GM19467 (cell line): ENCODE measurements around the gene FHOD3.

Experiments used
- ATAC-seq: cut with Tn5 transposase; IDR thresholded peaks from one replicate; pipeline ENCODE4 v1.9.1; 2021; ENCODE audit warnings: mild to moderate bottlenecking, moderate library complexity; ENCODE audit not compliant: unreplicated experiment

FHOD3 gene

GRCh38 chr18:36465276-36465675 lies 167.8 kb downstream of the FHOD3 start:
- ATAC-seq = no peak

- ATAC-seq = no peak
These were observed 168.5 kb downstream of the FHOD3 start for GRCh38 chr18:36465970-36466369.

GRCh38 chr18:36467614-36468013 lies 170.1 kb downstream of the FHOD3 start:
- ATAC-seq = no peak

GRCh38 chr18:36468161-36468560 lies 170.6 kb downstream of the FHOD3 start:
- ATAC-seq = no peak

GRCh38 chr18:36469461-36469860 lies 171.9 kb downstream of the FHOD3 start:
- no peak for ATAC-seq

- no peak for ATAC-seq
These were observed 173.4 kb downstream of the FHOD3 start for GRCh38 chr18:36470896-36471295.

GRCh38 chr18:36471393-36471792 lies 173.9 kb downstream of the FHOD3 start:
- ATAC-seq = no peak

- ATAC-seq = no peak
These were observed 178.9 kb downstream of the FHOD3 start for GRCh38 chr18:36476433-36476832.

- no peak for ATAC-seq
These were observed 180.3 kb downstream of the FHOD3 start for GRCh38 chr18:36477776-36478175.

- ATAC-seq = no peak
These were observed 183.7 kb downstream of the FHOD3 start for GRCh38 chr18:36481201-36481657.

GRCh38 chr18:36481935-36482334 lies 184.4 kb downstream of the FHOD3 start:
- no peak for ATAC-seq

GRCh38 chr18:36484591-36484990 lies 187.1 kb downstream of the FHOD3 start:
- no peak for ATAC-seq

GRCh38 chr18:36485772-36486171 lies 188.3 kb downstream of the FHOD3 start:
- no peak for ATAC-seq

- ATAC-seq = no peak
These were observed 190.6 kb downstream of the FHOD3 start for GRCh38 chr18:36488131-36488530.

GRCh38 chr18:36490897-36491296 lies 193.4 kb downstream of the FHOD3 start:
- ATAC-seq = no peak

GRCh38 chr18:36492604-36493329 lies 195.3 kb downstream of the FHOD3 start:
- ATAC-seq = no peak

GRCh38 chr18:36493349-36494159 lies 196.0 kb downstream of the FHOD3 start:
- no peak for ATAC-seq

GRCh38 chr18:36494160-36494437 lies 196.6 kb downstream of the FHOD3 start:
- no peak for ATAC-seq

GRCh38 chr18:36496022-36496421 lies 198.5 kb downstream of the FHOD3 start:
- ATAC-seq = no peak

GRCh38 chr18:36499938-36500337 lies 202.4 kb downstream of the FHOD3 start:
- ATAC-seq = peak; percentile 67

- no peak for ATAC-seq
These were observed 203.6 kb downstream of the FHOD3 start for GRCh38 chr18:36501100-36501499.

GRCh38 chr18:36503477-36503876 lies 206.0 kb downstream of the FHOD3 start:
- ATAC-seq = no peak
